Activated naive CD4-positive, alpha-beta T cell treated with Interleukin-2 at 50 U/mL for 16 hours (primary cell): ENCODE data around the gene PDZRN3.

Source experiments
- DNase-seq: peaks from one replicate; pipeline ENCODE4 v3.0.0-alpha.2; 2020

Gene PDZRN3

DNA sequence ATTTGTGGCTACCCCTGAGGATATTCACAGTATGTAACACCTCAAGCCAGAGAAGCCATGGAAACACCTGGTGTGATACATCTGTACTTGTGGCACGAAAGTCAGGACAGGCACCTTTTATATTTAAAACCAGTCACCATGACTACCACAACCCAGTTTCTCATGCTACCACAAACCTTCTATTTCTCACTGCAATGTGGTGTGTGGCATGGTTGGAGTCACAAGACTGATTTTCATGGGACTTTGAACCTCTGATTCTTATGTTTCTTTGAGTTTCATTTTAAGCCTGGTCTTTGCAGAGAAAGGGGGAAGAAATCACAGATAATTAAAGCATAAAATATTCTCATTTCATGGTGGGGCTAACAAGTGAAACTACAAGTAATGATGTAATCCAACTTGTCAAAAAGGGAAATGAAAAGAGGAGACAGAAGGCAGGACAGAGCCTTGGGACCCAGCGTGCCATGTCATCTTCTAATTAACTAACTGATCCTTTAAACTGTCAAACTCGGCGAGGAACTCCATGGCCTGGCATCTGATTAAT, 175.9 kb downstream of the PDZRN3 start:
- DNase-seq: no peak

DNA sequence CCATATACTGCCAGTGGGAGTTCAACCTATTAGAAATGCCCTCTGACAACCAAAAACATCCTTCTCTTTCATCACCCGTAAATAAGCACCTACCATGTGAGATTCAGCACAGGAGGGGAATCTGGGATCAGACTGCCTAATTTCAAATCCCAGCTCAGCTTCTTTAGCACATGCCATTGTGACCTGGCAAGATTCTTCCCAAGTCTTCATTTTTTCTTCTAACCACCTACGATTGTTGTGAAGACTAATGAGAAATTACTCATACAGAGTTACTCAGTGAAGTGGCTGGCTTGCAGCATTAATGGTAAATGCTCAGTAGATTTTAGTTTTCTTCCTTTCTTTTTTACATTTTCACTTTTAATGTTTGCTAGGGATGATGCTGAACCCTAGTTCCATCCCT, 176.7 kb downstream of the PDZRN3 start:
- DNase-seq: no peak

GRCh38 chr3:73447111-73447510, 177.6 kb downstream of the PDZRN3 start:
- DNase-seq: no peak

GRCh38 chr3:73446467-73447110, 178.2 kb downstream of the PDZRN3 start:
- DNase-seq: no peak

GRCh38 chr3:73442886-73443285, 181.9 kb downstream of the PDZRN3 start:
- DNase-seq: no peak

DNA sequence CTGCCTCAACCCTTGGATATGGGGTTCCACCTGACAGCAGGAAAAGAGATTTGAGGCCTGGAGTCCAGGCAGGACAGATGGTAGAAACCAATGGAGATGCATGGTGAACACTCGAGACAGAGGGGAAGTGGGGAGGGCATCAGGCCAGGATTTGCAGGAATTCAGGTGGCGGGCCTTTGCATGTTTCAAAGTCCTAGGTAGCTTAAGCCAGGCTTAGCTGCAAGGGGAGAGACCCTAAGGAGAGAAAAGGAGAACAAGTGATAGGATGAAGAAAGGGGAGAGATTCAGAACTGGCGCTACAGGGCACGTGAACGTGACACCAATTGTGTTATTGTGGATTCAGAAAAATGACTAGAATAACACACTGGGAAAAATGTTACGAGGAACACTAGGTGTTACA, 182.6 kb downstream of the PDZRN3 start:
- DNase-seq: no peak

DNA sequence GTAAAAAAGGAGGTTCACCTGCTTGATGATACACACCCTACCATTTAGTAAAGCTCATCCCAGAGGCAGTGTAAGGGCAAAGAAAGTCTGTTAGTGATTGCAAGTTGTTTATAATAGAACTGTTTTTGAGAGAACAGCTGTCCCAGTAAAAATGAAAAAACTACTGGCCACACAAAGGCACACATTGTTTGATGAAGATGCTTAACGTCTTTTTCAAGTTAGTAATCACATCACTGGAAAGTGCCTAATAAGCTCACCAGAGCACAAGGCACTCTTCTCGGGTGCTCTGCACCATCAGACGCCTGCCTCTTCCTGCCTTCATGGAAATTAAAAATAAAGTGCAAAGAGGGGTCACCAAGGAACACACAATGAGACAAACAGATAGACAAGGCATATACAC, 186.9 kb downstream of the PDZRN3 start:
- DNase-seq: no peak

DNA sequence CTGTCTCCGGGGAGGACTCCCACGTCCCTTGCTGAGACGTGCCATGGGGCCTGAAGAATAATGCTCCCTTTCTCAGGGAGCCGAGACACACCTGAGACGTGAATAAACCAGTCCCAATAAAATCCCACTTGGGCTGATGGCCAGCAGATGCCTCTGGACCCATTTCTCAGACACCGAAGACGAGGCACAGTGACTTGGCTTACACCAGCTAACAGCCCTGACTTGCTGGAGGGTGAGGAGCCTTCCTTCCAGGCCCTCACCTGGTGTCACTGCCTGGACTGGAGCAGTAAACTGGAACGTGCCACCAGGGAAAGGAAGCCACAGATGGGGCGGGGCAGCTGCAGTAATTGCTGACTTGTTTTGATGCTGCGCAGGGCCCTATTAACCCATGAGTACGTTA, 189.7 kb downstream of the PDZRN3 start:
- no peak for DNase-seq

DNA sequence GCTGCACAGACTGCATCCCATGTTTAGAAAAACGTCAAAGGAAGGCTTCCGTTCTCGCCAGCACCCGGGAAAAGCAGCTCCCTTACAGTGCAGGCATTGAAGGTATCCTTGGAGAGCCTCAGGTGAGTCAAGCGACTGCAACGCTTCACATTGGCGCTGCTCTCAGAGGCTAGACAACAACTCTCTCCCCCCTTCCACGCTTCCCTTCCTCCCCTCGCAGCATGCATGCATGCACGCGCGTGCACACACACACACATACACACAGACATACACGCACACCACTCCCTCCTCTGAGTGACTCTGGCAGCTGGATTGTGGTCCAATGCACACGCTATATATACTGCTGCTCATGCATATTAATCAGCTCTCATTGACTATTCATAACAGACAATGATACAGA, 191.1 kb downstream of the PDZRN3 start:
- no peak for DNase-seq

- DNase-seq: no peak
These were observed 191.7 kb downstream of the PDZRN3 start for GRCh38 chr3:73433079-73433478.

- DNase-seq: no peak
These were observed 192.1 kb downstream of the PDZRN3 start for GRCh38 chr3:73432706-73433032.

GRCh38 chr3:73432023-73432705, 192.6 kb downstream of the PDZRN3 start:
- DNase-seq: no peak

- DNase-seq: no peak
These were observed 193.4 kb downstream of the PDZRN3 start for GRCh38 chr3:73431183-73431900.

DNA sequence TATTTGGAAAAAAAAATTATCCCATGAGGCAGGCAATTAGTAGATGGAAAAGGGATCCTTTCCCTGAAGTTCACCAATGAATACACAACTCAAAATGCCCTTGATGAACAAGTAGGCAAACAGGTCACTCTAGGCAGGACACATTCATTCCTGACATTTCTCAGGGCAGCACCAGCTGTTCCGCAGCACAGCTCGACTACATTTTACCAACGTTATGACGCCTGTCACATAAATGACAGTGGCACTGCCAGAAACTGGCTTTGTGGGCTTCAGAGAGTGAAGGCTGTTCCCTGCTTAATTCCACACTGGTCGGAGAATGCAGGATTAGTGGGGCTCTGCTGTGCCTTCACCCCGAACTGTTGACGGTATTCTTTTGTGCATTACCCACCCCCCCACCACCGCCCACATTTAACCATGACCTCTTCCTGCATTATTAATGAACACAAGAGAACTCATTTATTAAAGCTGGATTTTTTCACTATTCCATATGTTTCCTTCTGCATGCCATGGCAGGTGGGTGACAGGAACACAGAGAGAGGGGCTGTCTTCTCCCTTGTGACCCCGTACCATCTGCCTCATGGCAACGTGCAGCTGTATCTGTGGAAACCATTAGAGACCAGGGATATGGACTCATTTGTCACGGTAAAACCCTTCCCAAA, 197.6 kb downstream of the PDZRN3 start:
- DNase-seq: no peak

DNA sequence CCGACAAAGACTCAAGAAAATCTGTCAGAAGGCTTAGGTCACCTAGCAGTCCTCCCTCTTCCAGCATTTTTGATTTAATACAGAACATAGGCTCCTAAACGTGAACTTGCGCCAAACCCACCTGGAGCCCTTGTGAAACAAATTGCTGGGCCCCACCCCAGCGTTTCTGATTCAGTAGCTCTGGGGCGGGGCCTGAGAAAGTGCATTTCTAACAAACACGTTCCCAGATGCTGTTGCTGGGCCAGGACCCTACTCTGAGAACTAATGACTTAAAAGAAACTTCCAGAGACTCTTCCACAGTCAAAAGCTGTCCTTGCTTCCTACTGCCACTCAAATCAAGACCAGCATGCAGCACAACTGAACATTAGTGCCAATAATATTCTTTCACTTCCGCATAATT, 198.1 kb downstream of the PDZRN3 start:
- no peak for DNase-seq

GRCh38 chr3:73423116-73423515, 201.6 kb downstream of the PDZRN3 start:
- DNase-seq: no peak

DNA sequence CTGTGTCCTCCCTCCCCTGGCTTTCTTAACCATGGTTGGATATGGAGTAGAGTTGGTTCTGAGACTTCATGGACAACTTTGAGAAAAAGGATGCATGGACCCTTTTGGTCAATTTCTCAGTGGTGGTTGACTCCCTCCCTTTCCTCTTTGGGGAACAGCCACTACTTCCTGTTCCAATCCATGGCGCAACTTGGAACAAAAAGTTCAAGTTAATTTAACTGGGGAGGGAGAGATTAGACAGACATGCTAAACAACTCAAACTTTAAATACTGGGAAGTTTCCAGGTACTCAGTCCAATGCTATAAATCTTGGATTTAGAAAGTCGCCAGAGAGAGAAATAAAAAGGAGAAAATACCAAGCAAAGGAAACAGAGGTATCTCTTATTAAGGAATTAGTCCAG, 202.2 kb downstream of the PDZRN3 start:
- DNase-seq: no peak

DNA sequence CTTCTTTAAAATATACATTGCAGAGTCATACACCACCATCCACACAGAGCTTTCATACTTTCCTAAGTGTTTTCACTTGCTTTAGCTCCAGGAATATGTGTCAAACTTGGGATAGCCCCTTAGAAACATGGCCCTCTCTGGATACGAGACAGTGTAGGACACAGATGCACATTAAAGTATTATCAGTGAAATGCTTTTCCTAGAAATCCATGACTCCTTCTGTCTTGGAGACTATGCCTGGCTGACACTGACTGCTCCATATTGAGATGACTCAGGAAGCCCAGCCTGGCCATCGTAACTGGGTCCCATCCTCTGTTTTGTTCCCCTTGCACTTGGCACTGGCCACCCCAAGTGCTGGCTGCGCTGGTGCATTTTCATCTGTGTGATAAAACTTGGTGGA, 204.8 kb downstream of the PDZRN3 start:
- DNase-seq: no peak

DNA sequence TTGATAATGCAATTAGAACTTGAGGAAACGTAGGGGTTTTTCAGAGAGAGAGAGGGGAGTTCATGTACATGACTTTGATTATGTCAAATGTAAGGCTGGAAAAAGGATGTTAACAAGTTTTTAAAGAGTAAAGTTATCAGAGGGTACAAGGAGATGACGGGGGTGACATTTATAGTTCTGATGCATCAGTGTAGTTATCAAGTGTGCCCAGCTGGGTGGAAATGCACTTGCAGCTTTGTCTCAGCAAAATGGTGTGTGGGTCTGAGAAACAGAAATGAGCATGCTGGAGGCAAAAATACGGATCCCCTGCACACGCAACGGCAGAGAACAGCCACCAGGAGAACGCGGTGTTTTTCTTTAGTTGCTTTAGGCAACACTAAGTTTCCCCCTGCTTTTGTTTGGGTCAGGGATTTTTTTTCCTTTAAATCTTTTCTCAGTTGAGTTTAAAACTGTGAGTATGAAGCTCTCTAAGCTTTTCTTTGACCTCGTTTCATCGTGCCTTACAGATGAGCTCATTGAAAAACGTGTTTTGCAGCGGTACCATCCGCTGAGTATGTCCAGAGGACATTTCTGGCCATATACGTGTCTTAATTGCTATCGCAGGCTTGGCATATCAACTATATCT, 205.4 kb downstream of the PDZRN3 start:
- DNase-seq: no peak

DNA sequence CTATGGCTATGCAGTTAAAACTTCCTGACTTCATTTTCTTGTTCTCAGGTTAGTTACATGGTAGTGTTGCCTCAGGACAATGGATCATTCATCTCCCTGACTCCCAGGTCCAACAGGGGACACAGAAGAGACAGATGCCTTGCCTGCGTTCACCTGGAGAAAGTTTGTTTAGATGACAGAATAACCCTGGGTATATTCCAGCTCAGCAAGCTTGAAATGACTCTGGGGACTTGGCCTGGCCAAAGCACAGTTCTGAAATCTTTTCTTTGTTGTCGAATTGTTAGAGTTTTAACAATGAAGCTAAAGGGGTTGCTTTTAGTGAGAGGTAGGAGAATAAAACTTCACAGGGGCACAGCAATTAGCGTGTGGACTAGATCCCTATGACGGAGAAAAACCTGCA, 206.1 kb downstream of the PDZRN3 start:
- DNase-seq: no peak

- DNase-seq: no peak
These were observed 209.6 kb downstream of the PDZRN3 start for GRCh38 chr3:73415118-73415517.

DNA sequence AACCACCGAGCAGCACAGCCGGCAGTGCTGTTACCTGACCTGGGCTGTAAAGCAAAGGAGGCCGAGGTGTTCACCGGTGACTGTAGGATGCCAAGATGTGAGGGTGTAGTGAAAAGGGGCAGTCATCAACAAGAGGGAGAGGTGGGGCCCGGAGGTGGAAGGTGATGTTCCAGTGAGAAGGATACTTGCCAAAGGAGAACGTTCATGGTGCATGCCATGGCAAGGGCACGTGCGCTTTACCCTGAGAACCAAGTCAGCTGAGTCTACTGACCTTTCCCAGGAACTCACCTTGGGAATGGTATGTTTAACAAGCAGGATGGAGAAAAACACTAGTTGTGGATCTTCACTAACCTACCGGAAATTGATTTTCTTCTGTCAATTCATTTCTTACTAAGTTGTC, 211.1 kb downstream of the PDZRN3 start:
- no peak for DNase-seq

DNA sequence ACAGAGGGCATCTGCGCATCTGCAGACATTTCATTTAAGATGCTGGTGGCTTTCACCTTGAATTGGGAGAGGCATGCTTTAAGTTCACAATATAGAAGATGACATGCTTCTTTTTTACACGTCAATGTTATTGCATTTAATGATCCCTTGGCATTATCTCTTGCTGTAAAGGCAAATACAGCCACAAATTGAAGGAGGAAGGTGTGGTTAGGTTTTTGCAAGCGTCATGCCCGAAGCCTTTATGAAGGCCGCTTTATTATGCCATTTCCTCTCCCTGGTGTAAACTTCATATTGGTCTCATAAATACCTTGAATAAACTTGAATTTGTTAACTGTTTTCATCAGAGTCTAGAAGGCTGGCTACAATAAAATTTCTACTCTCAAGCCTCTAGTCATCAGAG, 212.7 kb downstream of the PDZRN3 start:
- no peak for DNase-seq
